OCI-LY7 (cell line): ENCODE measurements around the gene OR52K1.

ENCODE experiments used
- EZH2phosphoT487 ChIP-seq: fragments of 200-600 bp; sonication (generic); IDR thresholded peaks from 2 replicates; pipeline ENCODE4 v1.6.1; 2018; ENCODE audit warnings: low read depth, borderline replicate concordance, mild to moderate bottlenecking, mixed run types, antibody characterized with exemption, low read length, moderate library complexity, mixed read lengths
- TF ChIP-seq, protein P1 (sequence below): fragments of 200-600 bp; sonication (generic); conservative IDR thresholded peaks from 2 replicates; pipeline ENCODE4 v1.5.1; 2014; ENCODE audit warnings: mild to moderate bottlenecking, antibody characterized with exemption, low read length, moderate library complexity, mixed read lengths

DNA sequence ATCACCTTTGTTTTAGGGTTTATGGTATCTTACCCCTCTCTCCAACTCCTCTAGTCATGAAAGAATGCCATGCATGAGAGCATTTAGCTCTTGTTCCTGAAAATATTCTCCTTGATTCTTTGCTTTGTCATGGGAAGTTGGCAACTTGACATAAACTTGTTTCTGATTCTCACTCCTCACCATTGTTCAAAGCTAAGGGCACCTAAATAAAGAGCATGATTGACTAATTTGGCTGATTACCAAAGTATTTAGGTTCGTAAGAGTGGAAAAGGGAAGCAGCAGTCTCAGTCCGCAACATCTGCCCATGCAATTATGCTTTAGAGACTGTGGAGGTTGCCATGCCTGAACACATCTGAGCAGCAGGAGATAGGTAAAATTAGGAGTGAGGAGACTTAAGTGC, 26.4 kb downstream of the OR52K1 start:
- TF ChIP-seq, protein P1, sequence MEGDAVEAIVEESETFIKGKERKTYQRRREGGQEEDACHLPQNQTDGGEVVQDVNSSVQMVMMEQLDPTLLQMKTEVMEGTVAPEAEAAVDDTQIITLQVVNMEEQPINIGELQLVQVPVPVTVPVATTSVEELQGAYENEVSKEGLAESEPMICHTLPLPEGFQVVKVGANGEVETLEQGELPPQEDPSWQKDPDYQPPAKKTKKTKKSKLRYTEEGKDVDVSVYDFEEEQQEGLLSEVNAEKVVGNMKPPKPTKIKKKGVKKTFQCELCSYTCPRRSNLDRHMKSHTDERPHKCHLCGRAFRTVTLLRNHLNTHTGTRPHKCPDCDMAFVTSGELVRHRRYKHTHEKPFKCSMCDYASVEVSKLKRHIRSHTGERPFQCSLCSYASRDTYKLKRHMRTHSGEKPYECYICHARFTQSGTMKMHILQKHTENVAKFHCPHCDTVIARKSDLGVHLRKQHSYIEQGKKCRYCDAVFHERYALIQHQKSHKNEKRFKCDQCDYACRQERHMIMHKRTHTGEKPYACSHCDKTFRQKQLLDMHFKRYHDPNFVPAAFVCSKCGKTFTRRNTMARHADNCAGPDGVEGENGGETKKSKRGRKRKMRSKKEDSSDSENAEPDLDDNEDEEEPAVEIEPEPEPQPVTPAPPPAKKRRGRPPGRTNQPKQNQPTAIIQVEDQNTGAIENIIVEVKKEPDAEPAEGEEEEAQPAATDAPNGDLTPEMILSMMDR, result no peak
- no peak for TF ChIP-seq EZH2phosphoT487
